ENCODE results near the gene WBP1.
"Not testable (repeated sequence)": the region's sequence is repeated elsewhere in the genome, so short reads cannot be mapped to it uniquely, and the experiment has no call there.

Gene WBP1

DNA sequence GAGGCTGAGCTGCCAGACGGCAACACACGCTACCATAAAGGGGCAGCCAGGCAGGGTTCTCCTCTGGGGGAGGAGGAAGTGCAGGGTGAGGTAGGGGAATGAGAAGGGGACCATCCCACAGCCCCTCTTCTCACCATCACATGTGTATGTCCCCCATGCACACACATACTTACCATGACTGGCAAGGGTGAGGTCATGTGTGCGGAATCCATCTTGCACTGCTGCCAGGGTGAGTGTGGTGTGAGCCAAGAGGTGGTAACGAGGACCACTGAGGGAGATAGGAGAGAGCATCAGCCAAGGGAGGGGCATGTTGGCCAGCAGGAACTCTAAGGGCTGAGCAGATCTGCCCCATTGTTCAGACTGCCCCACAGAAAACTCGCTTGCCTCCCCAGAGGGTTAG is 29.6 kb upstream of the WBP1 start:
- DNase-seq, result no peak

DNA sequence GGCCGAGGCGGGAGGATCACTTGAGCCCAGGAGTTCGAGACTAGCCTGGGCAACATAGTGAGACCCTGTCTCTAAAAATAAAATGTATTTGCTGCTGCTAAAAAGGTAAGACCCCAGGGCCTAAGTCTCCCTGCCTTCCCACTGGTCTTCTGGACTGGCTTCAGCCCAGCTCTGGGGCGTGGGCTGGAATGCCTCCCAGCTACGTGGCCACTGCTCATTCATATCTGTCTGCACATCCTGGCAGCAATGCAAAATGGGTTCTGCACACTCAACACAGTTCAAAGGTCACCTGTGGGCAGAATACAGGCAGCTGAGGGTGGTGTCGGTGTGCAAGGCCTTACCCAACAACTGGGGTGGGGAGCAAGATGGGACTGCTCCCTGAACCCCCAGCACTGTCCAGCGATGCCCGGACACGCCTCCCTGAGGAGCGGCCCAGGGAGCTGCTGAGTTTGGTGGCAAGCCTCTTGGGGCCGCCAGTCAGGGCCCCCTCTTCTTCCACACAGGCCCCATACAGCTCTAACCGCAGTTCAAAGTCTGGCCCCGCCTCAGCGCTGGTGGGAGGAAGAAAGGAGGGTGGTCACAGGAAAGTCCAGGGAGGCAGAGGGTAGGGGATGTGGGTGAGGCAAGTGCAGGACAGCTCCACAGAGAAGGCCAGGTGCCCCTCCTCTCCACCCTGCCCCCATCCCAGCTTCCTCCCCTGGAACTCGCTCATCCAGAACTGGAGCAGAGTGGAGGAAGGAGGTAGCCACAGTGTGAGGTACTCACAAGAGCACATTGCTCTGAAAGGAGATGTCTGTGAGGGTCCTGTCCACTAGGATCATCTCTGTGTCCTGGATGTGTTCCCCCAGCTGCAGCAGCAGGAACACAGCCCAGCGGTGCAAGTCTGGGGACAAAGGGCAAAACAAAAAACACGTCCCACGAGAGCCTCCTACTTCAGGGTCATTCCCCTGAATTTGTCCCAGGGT is 28.5 kb upstream of the WBP1 start:
- no peak for DNase-seq

DNA sequence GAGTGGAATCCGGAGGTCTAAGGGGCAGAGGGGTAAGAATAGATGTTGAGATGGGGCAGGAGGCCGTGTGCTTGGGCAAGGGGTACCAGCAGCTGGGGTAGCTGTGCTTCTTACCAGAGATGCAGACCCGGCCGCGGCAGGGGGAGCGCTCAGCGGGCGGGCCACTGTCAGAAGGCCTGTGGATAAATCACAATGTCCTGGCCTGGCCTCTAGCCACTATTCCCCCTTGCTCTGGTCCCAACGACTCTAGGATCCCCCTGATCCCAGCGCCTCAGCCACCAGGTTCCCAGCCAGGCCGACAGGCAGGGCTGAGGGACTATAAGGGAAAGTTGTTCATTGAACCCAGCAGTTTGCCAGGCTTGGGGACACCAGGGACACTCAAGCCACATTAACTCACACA is 27.7 kb upstream of the WBP1 start:
- DNase-seq, result no peak

DNA sequence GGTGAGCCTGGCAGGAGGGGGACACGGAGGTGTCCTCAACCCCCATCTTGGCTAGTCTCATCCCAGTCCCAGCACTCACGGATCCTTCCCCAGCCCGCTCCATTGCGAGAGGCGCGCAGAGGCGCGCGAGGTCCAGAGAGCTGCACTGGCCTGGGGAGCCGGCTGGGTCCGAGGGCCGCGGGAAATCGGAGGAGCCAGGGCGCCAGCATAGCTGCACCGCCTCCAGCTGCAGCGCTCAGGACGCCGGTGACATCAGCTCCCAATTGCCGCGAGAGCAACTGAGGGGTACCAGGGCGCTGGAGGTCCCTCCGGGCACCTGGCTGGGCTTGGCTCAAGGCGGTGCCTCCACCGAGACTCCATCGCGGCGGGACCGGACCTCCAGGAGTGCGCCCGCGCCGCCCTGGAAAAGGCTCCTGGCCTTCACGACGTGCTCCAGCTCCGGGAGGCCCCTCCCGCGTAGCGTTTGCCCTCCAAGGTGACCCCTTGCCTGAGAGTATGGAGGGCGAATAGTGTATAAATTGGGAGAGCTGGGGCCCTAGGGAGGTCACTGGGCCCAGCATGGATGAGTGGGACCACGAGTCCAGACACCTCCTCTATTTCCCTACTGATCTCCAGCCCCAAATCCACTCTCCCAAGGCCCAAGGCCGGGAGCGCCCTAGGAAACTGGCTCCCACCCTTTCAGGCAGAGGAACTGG is 22.0 kb upstream of the WBP1 start:
- no peak for DNase-seq

DNA sequence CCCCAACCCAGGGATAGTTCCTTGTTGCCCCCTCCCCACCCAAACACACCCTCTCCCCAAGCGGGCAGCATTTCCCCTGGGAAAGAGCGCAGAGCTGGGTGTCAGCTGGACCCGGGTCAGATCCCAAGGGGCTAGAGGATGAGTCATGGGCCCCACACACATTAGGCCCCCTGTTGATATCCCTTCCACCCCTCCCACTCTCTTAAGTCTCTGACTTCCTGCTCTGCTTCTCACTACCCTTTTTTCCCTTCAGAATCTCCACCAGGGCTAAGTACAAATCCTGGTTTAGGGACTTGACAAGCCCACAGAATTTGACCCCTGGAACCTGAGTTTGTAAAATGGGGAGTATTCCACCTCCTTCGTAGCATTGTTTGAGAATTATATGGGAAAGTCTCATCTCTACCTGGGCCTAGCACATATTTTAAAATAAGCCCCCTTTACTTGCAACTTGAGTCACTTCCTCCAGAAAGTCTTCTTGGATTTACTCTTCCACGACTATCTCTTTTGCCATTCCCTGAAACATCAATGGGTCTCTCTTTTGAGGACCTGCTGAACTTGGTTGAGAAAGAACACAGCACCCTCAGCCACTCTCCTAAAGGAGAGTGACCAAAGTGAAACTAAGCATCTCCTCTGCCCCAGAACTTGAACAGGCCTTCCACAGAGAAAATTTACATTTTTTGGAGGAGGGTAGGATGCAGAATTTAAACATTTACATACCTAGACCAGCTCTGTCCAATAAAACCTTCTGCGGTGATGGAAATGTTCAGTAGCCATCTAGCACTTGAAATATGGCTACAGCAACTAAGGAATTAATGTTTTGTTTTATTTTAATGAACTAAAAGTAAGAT is 21.2 kb upstream of the WBP1 start:
- no peak for DNase-seq

DNA sequence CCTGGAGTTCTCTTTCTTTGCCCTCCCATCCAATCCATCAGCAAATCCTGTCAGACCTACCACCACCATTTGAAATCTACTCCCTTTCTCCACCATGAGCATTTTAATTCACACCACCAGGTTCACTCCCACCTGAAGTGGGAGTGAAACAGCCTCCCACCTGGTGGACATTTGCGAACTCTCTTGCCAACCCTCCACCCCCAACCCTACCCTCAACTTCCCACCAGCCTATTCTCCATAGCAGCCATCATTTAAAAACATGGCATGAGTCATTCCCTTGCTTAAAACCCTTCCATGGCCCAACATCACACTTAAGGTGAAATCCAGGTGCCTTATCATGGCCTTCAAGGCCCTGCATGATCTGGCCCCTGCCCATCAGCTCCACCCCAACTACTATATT is 20.0 kb upstream of the WBP1 start:
- DNase-seq, result no peak

DNA sequence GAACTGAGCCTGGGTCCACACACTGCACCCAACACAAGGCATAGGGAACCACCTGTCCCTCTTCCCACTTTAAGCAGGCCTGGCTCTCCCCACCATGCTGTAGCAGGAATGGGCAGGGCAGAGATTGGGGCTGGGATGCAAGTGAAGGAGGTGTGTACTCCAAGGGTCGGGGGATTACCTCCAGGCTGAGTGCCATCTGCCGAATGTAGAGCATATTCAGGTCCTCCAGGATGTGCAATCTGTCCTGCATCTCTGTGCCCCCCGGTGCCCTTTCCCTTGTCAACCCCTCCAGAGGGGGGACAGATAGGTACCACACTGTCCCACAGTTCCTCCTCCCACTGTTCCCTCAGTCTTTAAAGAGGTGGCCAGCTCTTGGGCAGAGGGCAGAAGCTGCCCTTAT is 18.9 kb upstream of the WBP1 start:
- no peak for DNase-seq

DNA sequence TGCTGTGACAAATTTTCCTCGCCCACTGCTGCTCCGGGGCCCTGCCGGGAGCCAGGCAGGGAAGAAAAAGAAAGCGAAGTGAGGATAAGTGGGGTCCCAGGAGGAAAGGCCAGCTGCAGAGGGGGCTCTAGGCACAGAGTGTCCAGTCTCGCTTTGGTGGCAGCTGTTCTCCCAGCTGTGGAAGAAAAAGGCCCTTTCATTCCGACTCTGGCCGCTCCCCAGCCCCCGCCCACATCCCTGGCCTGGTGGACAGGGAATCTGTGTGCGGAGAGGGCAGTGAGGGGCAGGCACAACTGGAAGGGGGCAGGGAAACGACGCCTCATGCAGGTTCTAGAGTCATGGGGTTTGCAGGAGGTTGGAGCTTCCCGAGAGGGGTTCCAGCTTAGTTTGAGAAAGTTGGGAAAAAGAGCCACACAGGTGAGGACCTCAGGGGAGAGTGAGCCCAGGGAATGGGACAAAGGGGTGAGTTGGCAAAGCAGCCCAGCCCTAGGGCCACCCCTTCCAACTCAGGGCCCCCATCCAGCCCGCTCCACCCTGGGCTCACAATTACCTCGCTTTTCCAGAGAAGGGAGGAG is 18.3 kb upstream of the WBP1 start:
- DNase-seq, result no peak

DNA sequence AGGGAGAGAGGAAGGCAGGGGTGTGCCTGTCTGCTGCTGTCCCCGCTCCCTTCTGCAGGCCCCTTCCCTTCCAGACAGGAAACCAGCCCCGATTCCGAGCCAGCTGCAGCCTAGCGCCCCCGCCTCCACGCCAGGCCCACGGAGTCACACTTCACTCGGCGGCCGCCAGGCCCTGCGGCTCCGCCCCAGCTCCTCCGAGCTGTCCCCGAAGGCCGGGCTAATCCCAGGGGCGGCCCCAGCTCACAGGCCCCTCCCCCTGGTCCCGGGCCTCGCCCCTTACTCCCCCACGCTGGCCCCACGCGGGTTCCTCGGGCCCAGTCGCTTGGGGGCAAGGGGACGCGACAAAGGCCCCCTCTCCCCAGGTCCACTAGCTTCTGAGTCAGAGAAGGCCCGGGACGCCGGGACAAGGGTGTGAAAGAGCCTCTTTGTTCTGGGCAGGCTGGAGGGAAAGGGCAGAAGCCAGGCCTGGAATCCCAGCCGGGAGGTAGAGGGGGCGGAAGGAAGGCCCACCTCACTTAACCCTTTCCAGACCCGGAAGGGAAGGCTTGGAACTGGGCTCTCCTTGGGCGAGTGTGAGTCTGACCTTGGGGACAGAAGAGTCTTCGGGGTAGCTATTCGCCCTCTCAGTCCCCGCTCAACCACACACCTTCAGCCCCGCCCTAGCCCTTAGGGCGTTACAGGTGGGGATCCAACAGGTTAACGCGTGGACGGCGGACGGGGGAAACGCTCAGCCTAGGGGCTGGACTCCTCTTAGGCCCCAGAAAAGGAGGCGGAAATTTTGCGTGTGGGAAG is 17.7 kb upstream of the WBP1 start:
- peak; percentile 71 to 76 for DNase-seq

DNA sequence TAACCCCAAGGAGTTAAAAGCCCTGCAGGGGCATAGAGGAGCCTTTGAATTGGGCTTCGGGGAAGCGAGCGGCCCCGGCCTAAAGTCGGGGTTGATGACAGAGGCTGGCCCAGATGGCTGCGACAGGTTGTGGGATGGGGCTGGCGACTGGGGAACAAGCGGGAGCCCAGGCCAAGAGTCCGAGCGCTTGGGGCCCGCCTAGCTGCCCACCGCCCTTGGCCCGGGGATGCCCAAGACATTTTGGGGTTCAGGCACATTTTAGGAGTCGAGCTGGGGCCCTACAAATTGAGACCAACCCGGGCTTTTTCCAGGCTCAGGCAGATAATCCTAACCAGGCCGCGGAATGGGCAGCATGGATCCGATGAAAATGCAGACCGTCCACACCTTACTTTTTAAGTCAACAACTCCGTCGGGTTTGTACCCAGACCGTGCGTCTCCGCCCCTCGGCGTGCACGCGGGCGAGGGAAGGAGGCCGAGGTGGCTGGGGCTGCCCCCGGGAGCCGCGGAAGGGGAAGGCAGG is 17.0 kb upstream of the WBP1 start:
- no peak for DNase-seq

DNA sequence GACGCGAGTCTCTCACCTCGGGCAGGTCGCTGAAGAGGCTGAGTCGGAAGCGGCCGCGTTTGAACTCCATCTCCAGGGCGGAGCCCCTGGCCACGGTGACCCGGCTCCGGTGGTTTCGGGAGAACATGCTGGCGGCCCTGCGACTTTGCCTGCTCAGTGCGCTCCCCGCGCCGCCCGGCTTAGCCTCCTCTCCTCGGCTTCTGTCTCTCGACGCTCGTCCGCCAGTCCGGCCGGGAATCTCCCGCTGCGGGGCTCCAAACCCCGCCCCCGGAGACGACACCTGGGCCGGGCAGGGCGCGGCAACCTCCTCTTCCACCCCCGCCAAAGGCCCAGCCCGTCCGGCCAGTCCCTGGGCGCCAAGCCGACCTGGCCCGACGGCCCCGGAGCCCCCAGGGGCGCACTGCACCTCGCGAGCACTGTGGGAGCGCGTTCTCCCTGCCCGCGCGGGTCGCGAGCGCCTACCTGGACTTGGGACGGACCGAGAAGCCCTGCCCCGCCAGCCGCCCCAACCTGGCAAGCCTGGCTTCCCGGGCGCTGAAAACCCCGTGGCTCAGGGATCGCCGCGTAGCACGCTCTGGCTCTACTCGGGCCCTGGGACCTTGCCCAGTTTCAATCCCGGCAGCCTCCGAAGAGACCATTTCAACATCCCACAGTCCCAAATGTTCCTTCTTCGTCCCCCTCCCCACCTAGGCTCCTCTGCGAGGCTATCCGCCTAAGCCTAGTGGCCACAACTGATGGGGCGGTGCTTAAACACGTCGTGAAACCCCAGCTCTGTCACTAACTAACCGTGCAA is 16.4 kb upstream of the WBP1 start, which contains the start of gene RTKN:
Gene RTKN (minus strand): TSS at position 248 of the 793 bp plus-strand sequence. CDS start 121 bp downstream, at position 127.
- peak; percentile 42 to 60 for DNase-seq

DNA sequence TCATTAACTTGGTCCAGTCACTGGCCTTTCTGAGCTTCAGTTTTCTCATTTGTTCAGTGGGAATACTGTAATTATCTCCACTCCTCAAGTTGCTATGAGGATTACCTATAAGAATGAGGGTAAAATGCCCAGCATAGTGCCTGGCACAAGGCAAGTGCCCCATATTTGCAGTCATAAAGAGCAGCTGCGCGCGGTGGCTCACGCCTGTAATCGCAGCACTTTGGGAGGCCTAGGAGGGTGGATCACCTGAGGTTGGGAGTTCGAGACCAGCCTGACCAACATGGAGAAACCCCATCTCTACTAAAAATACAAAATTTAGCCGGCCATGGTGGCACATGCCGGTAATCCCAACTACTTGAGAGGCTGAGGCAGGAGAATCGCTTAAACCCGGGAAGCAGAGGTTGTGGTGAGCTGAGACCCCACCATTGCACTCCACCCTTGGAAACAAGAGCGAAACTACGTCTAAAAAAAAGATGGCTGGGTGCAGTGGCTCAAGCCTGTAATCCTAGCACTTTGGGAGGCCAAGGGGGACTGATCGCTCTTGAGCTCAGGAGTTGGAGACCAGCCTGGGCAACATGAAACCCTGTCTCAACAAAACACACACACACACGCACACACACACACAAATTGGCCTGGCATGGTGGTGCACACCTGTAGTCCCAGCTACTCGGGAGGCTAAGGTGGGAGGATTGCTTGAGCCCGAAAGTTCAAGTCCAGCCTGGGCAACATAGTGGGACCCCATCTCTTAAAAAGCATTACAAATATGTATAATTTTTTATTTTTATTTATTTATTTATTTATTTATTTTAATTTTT is 15.5 kb upstream of the WBP1 start:
- DNase-seq, result not testable (repeated sequence)

DNA sequence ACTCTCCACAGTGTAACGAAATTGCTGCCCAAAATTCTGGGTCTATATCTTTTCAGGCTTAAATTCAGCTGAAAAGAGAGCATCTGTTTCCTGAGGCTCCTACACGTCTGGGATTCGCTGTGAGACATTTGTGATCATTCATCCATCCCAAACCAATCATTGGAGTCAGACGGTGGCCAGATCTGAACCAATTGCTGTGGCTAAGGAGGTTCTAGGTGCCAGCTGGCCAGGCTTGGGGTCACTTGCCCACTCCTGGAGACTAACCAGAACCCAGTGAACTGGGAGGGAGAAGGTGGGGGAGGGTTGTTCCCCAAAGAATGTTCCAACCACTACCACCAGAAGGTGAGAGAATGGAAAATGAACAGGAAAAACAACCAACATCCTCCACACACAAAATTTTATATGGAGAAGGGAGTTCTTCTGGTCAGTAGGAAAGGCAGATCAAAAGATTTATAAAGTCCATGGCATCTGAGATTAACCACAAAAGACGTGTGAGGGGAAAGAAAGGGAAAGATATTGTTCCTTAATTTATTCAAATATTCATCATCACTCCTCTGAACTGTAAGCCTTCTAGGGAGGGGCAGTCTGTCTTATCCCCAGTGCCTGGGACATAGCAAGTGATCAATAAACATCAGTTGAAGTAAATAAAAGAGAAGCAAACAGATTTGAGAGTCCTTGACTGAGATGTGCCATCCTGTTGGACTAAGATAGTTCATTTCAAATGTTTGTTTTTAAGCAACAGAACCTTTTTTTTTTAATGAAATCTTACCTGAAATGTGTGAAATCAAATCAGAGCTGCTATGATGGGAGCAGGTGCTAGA is 13.5 kb upstream of the WBP1 start:
- DNase-seq, result no peak

DNA sequence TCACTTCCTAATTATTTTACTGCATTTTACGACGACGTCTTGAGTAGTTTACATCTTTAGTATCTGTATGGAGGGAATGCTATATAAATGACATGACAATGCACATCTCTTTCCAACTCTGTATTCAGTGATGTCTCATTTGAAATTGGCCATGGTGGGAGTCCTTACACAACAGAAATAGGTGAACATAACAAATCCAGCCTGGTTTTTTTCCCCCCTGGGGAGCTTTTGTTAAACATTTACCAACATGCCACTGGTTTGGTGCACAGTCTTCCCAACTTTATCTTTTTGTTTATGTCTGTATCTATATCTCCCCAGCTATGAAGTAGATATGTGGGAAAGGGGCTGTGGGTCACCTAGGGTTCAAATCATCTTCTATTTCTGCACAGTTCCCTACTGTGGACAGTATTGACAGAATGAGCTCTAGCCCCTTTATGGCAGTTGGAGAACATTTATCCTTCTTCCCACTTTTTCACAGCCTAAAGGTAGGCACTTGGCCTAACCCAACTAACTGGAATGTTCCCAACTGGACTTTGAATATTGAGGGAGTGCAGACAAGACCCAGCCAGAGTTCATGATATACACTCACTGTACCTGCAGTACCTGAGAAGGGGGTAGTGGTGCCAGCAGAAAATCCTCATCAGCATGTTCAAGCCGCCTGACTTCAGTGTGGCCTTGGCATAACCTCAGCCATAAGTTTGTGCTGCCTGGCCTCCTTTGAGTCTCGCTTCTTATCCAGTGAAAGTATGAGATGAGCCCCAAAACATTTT is 10.8 kb upstream of the WBP1 start:
- no peak for DNase-seq

DNA sequence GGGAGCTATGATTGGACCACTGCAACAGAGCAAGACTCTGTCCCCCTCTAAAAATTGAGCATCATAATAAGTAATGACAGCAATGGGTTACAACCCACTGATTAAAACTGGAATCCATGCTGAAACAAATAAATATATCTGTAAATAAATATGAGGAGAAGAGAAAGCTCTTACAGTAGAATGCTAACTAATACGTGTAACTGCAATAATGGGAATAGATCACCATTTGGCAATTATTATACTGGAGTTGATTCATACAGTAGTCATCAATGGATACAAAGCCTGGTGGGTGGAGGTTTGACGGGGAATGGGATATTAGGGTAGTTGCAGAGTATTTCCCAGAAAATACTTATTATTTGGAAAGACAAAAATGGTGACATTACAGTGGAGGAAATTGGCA is 9.5 kb upstream of the WBP1 start:
- no peak for DNase-seq

DNA sequence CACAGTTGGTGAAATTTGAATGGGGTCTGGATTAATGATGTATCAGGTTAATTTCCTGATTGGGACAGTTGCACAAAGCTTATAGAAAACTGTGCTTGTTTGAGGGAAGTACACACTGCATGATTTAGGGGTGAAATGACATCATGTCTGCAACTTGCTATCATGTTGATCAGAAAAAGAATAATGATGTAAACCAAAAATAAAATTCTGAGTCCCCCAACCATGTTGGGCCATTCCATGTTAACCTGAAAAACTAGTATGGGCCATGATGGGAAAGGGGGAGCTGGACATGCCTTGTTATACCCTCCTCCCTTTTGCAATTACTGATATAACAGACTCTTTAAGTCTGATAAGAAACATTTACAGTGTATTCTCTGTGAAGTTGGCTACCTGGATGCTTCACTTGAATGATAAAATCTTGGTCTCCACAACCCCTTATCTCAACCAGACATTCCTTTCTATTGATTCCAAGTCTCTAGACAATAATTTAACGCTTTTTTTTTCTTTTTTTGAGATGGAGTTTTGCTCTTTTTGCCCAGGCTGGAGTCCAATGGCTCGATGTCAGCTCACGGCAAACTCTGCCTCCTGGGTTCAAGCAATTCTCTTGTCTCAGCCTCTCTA is 7.6 kb upstream of the WBP1 start:
- no peak for DNase-seq

DNA sequence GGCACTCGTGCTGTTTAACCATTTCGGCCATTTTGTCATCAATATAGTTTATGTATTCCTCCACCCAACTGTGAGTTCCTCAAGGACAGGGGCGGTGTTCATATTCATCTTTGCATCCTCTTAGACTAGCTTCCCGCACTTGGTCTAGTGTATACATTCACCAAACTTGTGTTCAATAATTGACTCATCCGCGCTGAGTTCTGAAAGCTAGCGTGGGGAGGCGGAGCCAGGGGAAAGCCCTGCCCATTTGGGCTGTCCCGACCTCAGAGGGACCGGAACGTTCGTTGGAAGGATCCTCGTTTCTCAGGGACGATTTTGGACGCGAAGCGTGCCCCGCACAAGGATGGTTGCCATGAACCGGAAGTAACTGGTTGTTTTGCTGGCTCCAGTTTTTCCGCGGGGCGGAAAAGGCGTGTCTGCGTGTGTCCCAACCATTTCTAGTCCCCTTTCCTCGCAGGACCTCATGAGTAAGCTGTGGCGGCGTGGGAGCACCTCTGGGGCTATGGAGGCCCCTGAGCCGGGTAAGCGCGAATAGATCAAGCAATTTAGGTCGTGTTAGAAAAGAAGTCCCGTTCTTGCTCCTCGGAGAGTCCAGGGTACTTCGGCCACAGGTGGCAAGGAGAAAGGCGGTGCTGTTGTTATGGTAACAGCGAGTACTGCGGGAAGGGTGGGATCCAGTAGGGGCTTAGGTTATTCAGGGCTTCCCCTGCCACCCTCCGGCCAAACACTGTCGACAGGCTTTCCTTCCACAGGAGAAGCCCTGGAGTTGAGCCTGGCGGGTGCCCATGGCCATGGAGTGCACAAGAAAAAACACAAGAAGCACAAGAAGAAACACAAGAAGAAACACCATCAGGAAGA is 3.4 kb upstream of the WBP1 start, which contains the start of gene INO80B:
Gene INO80B (plus strand): TSS at position 434 of the 858 bp plus-strand sequence. CDS start 30 bp downstream, at position 464.
- peak; percentile 93 to 97 for DNase-seq

Measured in NCI-H1930 (cell line).